Measurements from ENCODE around the gene CSTPP1. TPM values are rescaled to one million over a fixed set of nuclear protein-coding genes. Genes with fewer than 3 reads are reported as not detected.

CSTPP1 gene
- polyA plus RNA-seq, 1 experiment = 48.7 TPM

- Histone ChIP-seq H3K36me3 (ENCODE audit: control insufficient read depth, insufficient read depth, low read length) (no peaks in the 10 kb centered on the region), H3K4me3 (ENCODE audit: low read depth, low read length) (no peak overlapping the region), H3K27me3 (ENCODE audit: control insufficient read depth, insufficient read depth, low read length) (no peaks in the 10 kb centered on the region)
- ChIA-PET POLR2A (no interaction called here), CTCF (no interaction called here)
- no peak for TF ChIP-seq CTCF (IDR thresholded peaks at IDR 0.05; ENCODE audit: insufficient read depth, low read depth, low read length)
- DNase-seq (ENCODE audit: low read depth) = no peak
Measured at GRCh38 chr11:46949297-46949696, 12.7 kb downstream of the CSTPP1 start.

GRCh38 chr11:46951864-46952263 lies 15.3 kb downstream of the CSTPP1 start:
- CTCF ChIA-PET = no interaction called here
- no peaks in the 10 kb centered on the region for H3K27me3 ChIP-seq (ENCODE audit: control insufficient read depth, insufficient read depth, low read length)
- DNase-seq (ENCODE audit: low read depth) = no peak

GRCh38 chr11:46952553-46952952 lies 16.0 kb downstream of the CSTPP1 start:
- H3K27me3 ChIP-seq (ENCODE audit: control insufficient read depth, insufficient read depth, low read length) = no peaks in the 10 kb centered on the region
- TF ChIP-seq CTCF (IDR thresholded peaks at IDR 0.05; ENCODE audit: insufficient read depth, low read depth, low read length) = no peak
- no peaks in the 10 kb centered on the region for H3K36me3 ChIP-seq (ENCODE audit: control insufficient read depth, insufficient read depth, low read length)
- DNase-seq (ENCODE audit: low read depth) = no peak
- CTCF ChIA-PET = no interaction called here
- no peak overlapping the region for H3K4me3 ChIP-seq (ENCODE audit: low read depth, low read length)
- POLR2A ChIA-PET = no interaction called here

More at GRCh38 chr11:46951864-46952263, 15.3 kb downstream of the CSTPP1 start:
- no peak for TF ChIP-seq CTCF (IDR thresholded peaks at IDR 0.05; ENCODE audit: insufficient read depth, low read depth, low read length)
- H3K36me3 ChIP-seq (ENCODE audit: control insufficient read depth, insufficient read depth, low read length) = no peaks in the 10 kb centered on the region
- POLR2A ChIA-PET = no interaction called here
- H3K4me3 ChIP-seq (ENCODE audit: low read depth, low read length) = no peak overlapping the region

- TF ChIP-seq CTCF (IDR thresholded peaks at IDR 0.05; ENCODE audit: insufficient read depth, low read depth, low read length) = no peak
- ChIA-PET POLR2A (no interaction called here), CTCF (interaction anchor here (0.9 to 1.1 kb wide), 2 partner anchors 10 to 200 kb away, joined by 3 to 4 read pairs; no protein-coding TSS in a partner anchor)
- no peaks in the 10 kb centered on the region for H3K27me3 ChIP-seq (ENCODE audit: control insufficient read depth, insufficient read depth, low read length)
- H3K36me3 ChIP-seq (ENCODE audit: control insufficient read depth, insufficient read depth, low read length) = no peaks in the 10 kb centered on the region
- DNase-seq (ENCODE audit: low read depth) = no peak
- H3K4me3 ChIP-seq (ENCODE audit: low read depth, low read length) = no peak overlapping the region
Measured at GRCh38 chr11:46953093-46953492, 16.5 kb downstream of the CSTPP1 start.

GRCh38 chr11:46958777-46959176 lies 22.2 kb downstream of the CSTPP1 start:
- TF ChIP-seq CTCF (IDR thresholded peaks at IDR 0.05; ENCODE audit: insufficient read depth, low read depth, low read length) = no peak
- no peaks in the 10 kb centered on the region for H3K36me3 ChIP-seq (ENCODE audit: control insufficient read depth, insufficient read depth, low read length)
- ChIA-PET POLR2A (no interaction called here), CTCF (no interaction called here)
- no peaks in the 10 kb centered on the region for H3K27me3 ChIP-seq (ENCODE audit: control insufficient read depth, insufficient read depth, low read length)
- H3K4me3 ChIP-seq (ENCODE audit: low read depth, low read length) = no peak overlapping the region
- DNase-seq (ENCODE audit: low read depth) = no peak
